Erythroblast (primary cell): ENCODE data around the gene IL1RAPL2.

Experiments used
- GATA1 ChIP-seq: IDR thresholded peaks from 2 replicates; pipeline ENCODE4 v1.6.1; 2011; ENCODE audit warnings: low read depth, mild to moderate bottlenecking, control low read depth, low read length, moderate library complexity
- POLR2A ChIP-seq: IDR thresholded peaks from 2 replicates; pipeline ENCODE4 v1.6.1; 2011; ENCODE audit warnings: mild to moderate bottlenecking, low read length

- TF ChIP-seq POLR2A (no peak), GATA1 (no peak)
These were observed 936.3 kb downstream of the IL1RAPL2 start for GRCh38 chrX:105502336-105502735.
